A549 (cell line): Measurements from ENCODE around the gene CABP4. TPM values are rescaled to one million over a fixed set of nuclear protein-coding genes. Genes with fewer than 3 reads are reported as not detected.

Source experiments
- ATAC-seq, 2 experiments: fragments of 200-7000 bp in 1 of 2; fragments of >200 bp in 1 of 2; cut with Nextera tagmentation in 1 of 2; cut with Tn5 transposase in 1 of 2; 3 replicates each; pipeline versions ENCODE4 v1.8.0 to v1.9.1; 2018 to 2020; ENCODE audit warnings: mild to moderate bottlenecking in 1 of 2, moderate library complexity in 1 of 2
- CTCF ChIA-PET: fragments of 300-600 bp; sonication (Branson Sonifier 250); formaldehyde crosslinking; extraction: SDS; loops from one replicate; lab custom pipeline; 2021; ENCODE audit warnings: antibody characterized with exemption, inconsistent platforms; lab: Yijun Ruan, JAX
- POLR2A ChIA-PET: fragments of 350-600 bp; formaldehyde crosslinking; extraction: SDS; loops from one replicate; lab custom pipeline; 2021; ENCODE audit warnings: antibody characterized with exemption, inconsistent platforms; lab: Yijun Ruan, JAX
- DNase-seq, 2 experiments: peaks; one replicate each; pipeline versions ENCODE4 v3.0.0 to v3.0.0-alpha.2; 2011 to 2016; ENCODE audit warnings: low read depth in 1 of 2, low spot score in 1 of 2
- FAIRE-seq: peaks from 2 replicates; lab custom pipeline; 2011; peaks lifted over from hg19 to GRCh38; lab: Jason Lieb, UNC
- H3K27ac ChIP-seq, 2 experiments: fragments of >200 bp; sonication (Bioruptor Twin); formaldehyde crosslinking; 3 replicates each; pipeline ENCODE4 v1.5.1; 2016 to 2017
- H3K4me1 ChIP-seq: fragments of >200 bp; sonication (Bioruptor Twin); formaldehyde crosslinking; 3 replicates; pipeline ENCODE4 v1.6.1; 2016
- H3K4me2 ChIP-seq: fragments of >200 bp; sonication (Bioruptor Twin); formaldehyde crosslinking; 3 replicates; pipeline ENCODE4 v1.6.1; 2016
- H3K4me3 ChIP-seq: fragments of >200 bp; sonication (Bioruptor Twin); formaldehyde crosslinking; 3 replicates; pipeline ENCODE4 v1.5.1; 2016
- H3K9me3 ChIP-seq: fragments of >200 bp; sonication (Bioruptor Twin); formaldehyde crosslinking; 3 replicates; pipeline ENCODE4 v1.6.1; 2016
- BCL3 ChIP-seq: fragments of >200 bp; sonication (Bioruptor Twin); formaldehyde crosslinking; IDR thresholded peaks from 3 replicates; pipeline ENCODE4 v1.6.1; 2016
- BHLHE40 ChIP-seq: IDR thresholded peaks from 2 replicates; pipeline ENCODE4 v1.6.1; 2012; ENCODE audit warnings: low read depth, low read length, inconsistent platforms
- CEBPB ChIP-seq, 2 experiments: fragments of >200 bp in 1 of 2; sonication (Bioruptor Twin) in 1 of 2; formaldehyde crosslinking in 1 of 2; IDR thresholded peaks; 2 replicates each; pipeline ENCODE4 v1.6.1; 2012 to 2016
- ESRRA ChIP-seq: fragments of 150-350 bp; IDR thresholded peaks from 2 replicates; pipeline ENCODE4 v1.6.1; 2014; ENCODE audit warnings: mild to moderate bottlenecking, low read length, borderline replicate concordance
- HDAC2 ChIP-seq: fragments of 200-600 bp; sonication (generic); IDR thresholded peaks from 2 replicates; pipeline ENCODE4 v1.6.1; 2016
- HOXA7 ChIP-seq: fragments of 250-450 bp; sonication (Bioruptor Pico); IDR thresholded peaks from 2 replicates; pipeline ENCODE4 v1.5.0; 2020; ENCODE audit warnings: mild to moderate bottlenecking, moderate library complexity
- JUN ChIP-seq, 2 experiments: fragments of >200 bp; sonication (Bioruptor Twin); formaldehyde crosslinking; IDR thresholded peaks; 2 replicates in 1 of 2; 3 replicates in 1 of 2; pipeline ENCODE4 v1.6.1; 2016 to 2017
- KDM1A ChIP-seq: fragments of 200-600 bp; sonication (generic); IDR thresholded peaks from 2 replicates; pipeline ENCODE4 v1.6.1; 2016; ENCODE audit warnings: low read depth, mild to moderate bottlenecking
- MAFK ChIP-seq: fragments of 450-650 bp; IDR thresholded peaks from 2 replicates; pipeline ENCODE4 v1.6.1; 2014; ENCODE audit not compliant: partially characterized antibody
- PHF8 ChIP-seq: fragments of 200-600 bp; sonication (generic); IDR thresholded peaks from 2 replicates; pipeline ENCODE4 v1.6.1; 2016; ENCODE audit warnings: low read depth, mild to moderate bottlenecking, antibody characterized with exemption, moderate library complexity, borderline replicate concordance
- RAD21 ChIP-seq, 2 experiments: fragments of >200 bp in 1 of 2; sonication (Bioruptor Twin) in 1 of 2; formaldehyde crosslinking in 1 of 2; IDR thresholded peaks in 1 of 2; conservative IDR thresholded peaks in 1 of 2; 2 replicates in 1 of 2; 3 replicates in 1 of 2; pipeline ENCODE4 v1.6.1; 2012 to 2018; ENCODE audit warnings: inconsistent platforms in 1 of 2
- REST ChIP-seq: fragments of 200-600 bp; sonication (generic); IDR thresholded peaks from 2 replicates; pipeline ENCODE4 v1.6.1; 2016; ENCODE audit warnings: antibody characterized with exemption, mild to moderate bottlenecking, moderate library complexity
- ZFP36 ChIP-seq: fragments of 450-650 bp; IDR thresholded peaks from 2 replicates; pipeline ENCODE4 v1.6.1; 2014; ENCODE audit warnings: borderline replicate concordance; ENCODE audit not compliant: partially characterized antibody
- ZSCAN20 ChIP-seq: fragments of 250-450 bp; sonication (Bioruptor Pico); IDR thresholded peaks from 2 replicates; pipeline ENCODE4 v1.8.0; 2022; ENCODE audit warnings: mild to moderate bottlenecking, moderate library complexity
- WGBS: methylation state at CpG from one replicate; pipeline ENCODE4 v1.1.6; 2017; ENCODE audit errors: missing lambda C conversion rate; 5-methylcytosine and 5-hydroxymethylcytosine counted together
- polyA plus RNA-seq, 4 experiments: library from polyadenylated mRNA; depleted of rRNA in 3 of 4; stranded (reverse); fragments of >200 nt; fragmentation: RNase III in 1 of 4; extraction: RNeasy Plus Mini Kit Qiagen cat#74134 plus additional on column Dnase treatment in 1 of 4; gene quantifications; 2 replicates in 3 of 4; 3 replicates in 1 of 4; pipeline ENCODE4 v1.2.3, GENCODE V29; 2011 to 2017
- TF ChIP-seq, protein P1 (sequence below): fragments of 250-450 bp; sonication (Bioruptor Pico); IDR thresholded peaks from 2 replicates; pipeline ENCODE4 v1.5.0; 2020; ENCODE audit warnings: low read depth, mild to moderate bottlenecking, moderate library complexity
- TF ChIP-seq, protein P2 (sequence below): fragments of >200 bp; sonication (Bioruptor Twin); formaldehyde crosslinking; IDR thresholded peaks from 3 replicates; pipeline ENCODE4 v1.5.1; 2016

Gene CABP4
- polyA plus RNA-seq, 2 of the 4 experiments (the other 2 are of a cell fraction), result not detected

- no peak for TF ChIP-seq PHF8
- no peak for TF ChIP-seq CEBPB (IDR thresholded peaks at IDR 0.05)
- TF ChIP-seq JUN (IDR thresholded peaks at IDR 0.05), result no peak
- TF ChIP-seq HDAC2, result no peak
- no peak for TF ChIP-seq RAD21 (conservative IDR thresholded peaks at IDR 0.05 in 1 of 2, IDR thresholded peaks at IDR 0.05 in 1 of 2)
- no peak for TF ChIP-seq KDM1A
- TF ChIP-seq, protein P1, sequence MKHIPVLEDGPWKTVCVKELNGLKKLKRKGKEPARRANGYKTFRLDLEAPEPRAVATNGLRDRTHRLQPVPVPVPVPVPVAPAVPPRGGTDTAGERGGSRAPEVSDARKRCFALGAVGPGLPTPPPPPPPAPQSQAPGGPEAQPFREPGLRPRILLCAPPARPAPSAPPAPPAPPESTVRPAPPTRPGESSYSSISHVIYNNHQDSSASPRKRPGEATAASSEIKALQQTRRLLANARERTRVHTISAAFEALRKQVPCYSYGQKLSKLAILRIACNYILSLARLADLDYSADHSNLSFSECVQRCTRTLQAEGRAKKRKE (CRISPR knock-in tag), result no peak
- TF ChIP-seq ESRRA, result no peak
- no peak for TF ChIP-seq MAFK
- TF ChIP-seq REST, result no peak
- TF ChIP-seq BCL3, result no peak
- Histone ChIP-seq H3K4me2 (no peak overlapping the region), H3K4me1 (no peaks in the 10 kb centered on the region), H3K4me3 (no peak overlapping the region), H3K9me3 (no peaks in the 10 kb centered on the region), H3K27ac (no peak overlapping the region)
- ChIA-PET CTCF (interaction anchor here (0.6 to 2.5 kb wide), 7 partner anchors 9 to 69 kb away, joined by 3 to 12 read pairs (median 4); no protein-coding TSS in a partner anchor), POLR2A (no interaction called here)
- 88% methylated on average over 14 of the region's 14 CpGs for WGBS
- ATAC-seq (no peak), DNase-seq (no peak), FAIRE-seq (no peak)
Measured at GRCh38 chr11:67451658-67451976, 3.5 kb upstream of the CABP4 start.

GRCh38 chr11:67452141-67452952, 2.8 kb upstream of the CABP4 start, which contains the start of gene GPR152:
Gene GPR152, minus strand, starts transcription at chr11:67452729. Its CDS starts 5 bp downstream, at chr11:67452724.
- ATAC-seq (no peak), DNase-seq (no peak), FAIRE-seq (no peak)
- POLR2A ChIA-PET, result no interaction called here
- Histone ChIP-seq H3K9me3 (no peaks in the 10 kb centered on the region), H3K4me1 (no peaks in the 10 kb centered on the region), H3K27ac (no peak within 1 kb of the TSS), H3K4me3 (no peak within 1 kb of the TSS), H3K4me2 (no peak within 1 kb of the TSS)
- WGBS, result 91% methylated on average over 20 of the region's 33 CpGs
- CTCF ChIA-PET, result interaction anchor here (0.9 to 2.5 kb wide), 9 partner anchors 8 to 69 kb away, joined by 3 to 12 read pairs (median 4); partner anchors contain the start of genes PPP1CA, PTPRCAP and TMEM134
- TF ChIP-seq ZFP36 (no peak), ZSCAN20 (CRISPR knock-in tag) (no peak), HOXA7 (no peak), BHLHE40 (no peak)
- TF ChIP-seq, protein P2, sequence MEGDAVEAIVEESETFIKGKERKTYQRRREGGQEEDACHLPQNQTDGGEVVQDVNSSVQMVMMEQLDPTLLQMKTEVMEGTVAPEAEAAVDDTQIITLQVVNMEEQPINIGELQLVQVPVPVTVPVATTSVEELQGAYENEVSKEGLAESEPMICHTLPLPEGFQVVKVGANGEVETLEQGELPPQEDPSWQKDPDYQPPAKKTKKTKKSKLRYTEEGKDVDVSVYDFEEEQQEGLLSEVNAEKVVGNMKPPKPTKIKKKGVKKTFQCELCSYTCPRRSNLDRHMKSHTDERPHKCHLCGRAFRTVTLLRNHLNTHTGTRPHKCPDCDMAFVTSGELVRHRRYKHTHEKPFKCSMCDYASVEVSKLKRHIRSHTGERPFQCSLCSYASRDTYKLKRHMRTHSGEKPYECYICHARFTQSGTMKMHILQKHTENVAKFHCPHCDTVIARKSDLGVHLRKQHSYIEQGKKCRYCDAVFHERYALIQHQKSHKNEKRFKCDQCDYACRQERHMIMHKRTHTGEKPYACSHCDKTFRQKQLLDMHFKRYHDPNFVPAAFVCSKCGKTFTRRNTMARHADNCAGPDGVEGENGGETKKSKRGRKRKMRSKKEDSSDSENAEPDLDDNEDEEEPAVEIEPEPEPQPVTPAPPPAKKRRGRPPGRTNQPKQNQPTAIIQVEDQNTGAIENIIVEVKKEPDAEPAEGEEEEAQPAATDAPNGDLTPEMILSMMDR, result no peak
